Stimulated activated CD4-positive, alpha-beta T cell treated with anti-CD3 and anti-CD28 coated beads, Interleukin-15, amount 100 ng/mL, for 1 hour (primary cell): ENCODE results near the gene PRKCE.
"Not testable (repeated sequence)": the region's sequence is repeated elsewhere in the genome, so short reads cannot be mapped to it uniquely, and the experiment has no call there.

ENCODE experiments used
- DNase-seq, 2 donors: peaks; one replicate each; pipeline ENCODE4 v3.0.0-alpha.2; 2020; ENCODE audit warnings: low read depth in 1 of 2, low spot score in 1 of 2

PRKCE gene

GRCh38 chr2:45696708-45697107 lies 45.2 kb downstream of the PRKCE start:
- DNase-seq, result no peak

DNA sequence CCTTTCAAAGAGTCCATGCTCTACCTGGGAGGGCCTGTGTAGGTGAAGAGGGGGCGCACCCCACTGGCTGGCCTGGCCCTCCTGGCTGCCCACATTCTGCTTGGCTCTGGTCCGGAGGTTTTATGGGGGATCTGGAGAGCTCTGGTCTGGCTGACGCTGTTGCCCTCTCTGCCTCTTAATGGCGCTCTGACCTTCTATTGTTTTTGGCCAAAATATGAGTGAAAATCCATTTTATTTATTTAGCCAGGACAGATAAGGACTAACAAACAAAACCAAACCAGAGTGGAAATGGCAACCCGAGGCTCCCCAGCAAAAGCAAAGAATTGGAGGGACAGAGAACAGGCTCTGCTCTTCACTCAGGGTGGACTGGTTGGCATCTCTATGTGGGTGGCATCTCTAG lies 45.7 kb downstream of the PRKCE start:
- no peak for DNase-seq

DNA sequence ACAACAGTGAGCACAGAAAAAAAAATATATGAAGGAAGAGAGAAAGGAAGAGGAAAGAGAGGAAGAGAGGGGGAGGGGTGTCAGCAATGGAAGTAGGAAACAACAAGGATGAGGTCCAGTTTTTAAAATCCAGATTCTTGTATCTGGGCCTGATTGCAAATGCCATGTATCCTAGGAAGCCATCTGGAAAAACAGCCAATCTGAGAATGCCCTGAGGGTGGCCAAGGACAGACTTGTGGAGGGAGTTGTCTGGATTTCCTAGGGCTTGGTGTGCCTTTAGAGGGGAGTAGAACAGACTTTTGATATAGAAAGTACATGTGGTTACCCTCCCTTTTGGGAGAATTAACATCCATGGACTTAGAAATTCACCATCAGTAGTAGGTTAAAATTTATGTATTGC lies 47.1 kb downstream of the PRKCE start:
- DNase-seq, result no peak

DNA sequence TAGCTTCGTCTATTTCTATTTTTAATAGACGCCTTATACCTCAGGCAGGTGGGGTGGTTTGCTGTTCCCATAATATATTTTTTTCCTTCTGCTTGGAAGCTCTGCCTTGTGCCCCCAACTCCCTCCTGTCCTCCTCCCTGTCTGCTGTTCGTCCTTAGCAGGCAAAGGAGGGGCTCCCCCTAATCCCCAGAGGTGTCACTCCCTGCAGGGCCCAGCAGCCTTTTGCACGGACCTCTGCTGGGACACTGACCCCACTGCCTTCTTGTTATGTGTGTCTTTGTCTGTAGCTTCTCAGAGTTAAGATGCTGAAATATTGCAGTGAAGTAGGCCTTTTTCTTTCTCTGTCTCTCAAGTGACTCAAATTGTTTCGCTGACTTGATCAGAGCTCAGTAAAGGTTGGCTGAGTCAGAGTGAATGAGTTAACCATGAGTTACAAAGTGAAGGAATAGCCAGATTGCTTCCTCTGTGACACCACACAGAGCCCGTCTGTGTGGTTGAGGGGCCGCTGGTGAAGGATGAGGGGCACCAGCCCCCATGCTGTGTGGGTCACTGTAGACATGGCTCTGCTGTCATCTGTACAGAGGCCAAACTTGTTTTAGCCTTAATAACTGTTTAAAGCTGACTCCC lies 47.7 kb downstream of the PRKCE start:
- no peak for DNase-seq

GRCh38 chr2:45700407-45701013 lies 49.0 kb downstream of the PRKCE start:
- no peak for DNase-seq

GRCh38 chr2:45705233-45705632 lies 53.8 kb downstream of the PRKCE start:
- DNase-seq, result no peak

DNA sequence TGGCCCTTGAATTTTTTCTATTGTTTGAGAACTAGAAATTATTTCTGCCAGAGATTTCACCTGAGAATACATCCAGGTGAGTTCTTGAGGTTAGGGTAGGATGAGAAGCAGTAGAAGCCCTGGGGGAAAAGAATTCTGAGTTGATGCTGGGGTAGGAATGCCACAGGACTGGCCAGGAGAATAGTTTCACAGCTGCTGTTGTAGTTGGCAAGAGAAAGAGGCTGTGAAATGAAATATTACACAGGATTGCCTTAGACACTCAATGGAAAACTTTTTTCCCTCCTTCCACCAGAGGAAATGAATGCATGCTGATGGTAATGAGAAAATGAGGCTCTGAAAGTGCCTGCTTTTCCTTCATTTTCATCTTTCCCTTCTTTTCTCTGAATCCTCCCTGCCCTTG lies 54.6 kb downstream of the PRKCE start:
- no peak for DNase-seq

DNA sequence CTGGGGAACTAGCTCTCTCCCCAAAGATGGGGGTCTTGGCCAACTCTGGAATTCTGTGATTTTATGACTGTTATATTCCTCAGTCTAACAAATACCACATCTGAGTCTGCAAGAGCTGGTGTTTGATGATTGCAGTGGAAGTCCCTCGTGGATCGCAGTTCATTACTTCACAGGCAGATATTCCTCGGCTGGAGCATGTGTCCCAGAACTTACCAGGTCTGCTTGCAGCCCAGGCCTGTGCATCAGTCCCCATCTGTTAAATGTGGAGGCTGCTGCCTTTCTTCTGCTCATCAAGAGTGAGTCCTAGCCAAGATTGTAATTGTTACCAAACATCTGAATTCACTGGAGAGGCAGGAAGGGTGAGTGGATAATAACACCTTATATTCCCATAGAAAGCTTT lies 55.5 kb downstream of the PRKCE start:
- DNase-seq, result no peak

DNA sequence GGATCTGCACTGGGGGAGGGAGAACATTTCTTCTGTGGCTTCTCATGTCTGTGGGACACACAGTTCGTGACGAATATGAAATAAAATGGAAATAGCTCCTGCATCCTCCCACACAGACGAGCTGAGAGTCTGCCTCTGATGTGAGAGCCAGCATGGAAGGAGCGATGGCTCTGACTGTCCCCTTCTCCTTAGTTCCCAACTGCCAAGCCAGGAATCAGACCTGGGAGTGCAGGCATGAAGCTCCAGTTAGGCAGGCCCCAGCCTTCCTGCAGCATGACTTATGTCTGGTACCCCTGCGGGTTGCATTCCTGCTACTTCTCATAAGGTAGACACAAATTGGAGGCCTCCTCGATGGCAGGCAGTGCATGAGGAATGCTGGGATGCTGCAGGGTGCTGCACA lies 56.2 kb downstream of the PRKCE start:
- no peak for DNase-seq

- DNase-seq, result no peak
Measured at GRCh38 chr2:45708501-45708900, 57.0 kb downstream of the PRKCE start.

DNA sequence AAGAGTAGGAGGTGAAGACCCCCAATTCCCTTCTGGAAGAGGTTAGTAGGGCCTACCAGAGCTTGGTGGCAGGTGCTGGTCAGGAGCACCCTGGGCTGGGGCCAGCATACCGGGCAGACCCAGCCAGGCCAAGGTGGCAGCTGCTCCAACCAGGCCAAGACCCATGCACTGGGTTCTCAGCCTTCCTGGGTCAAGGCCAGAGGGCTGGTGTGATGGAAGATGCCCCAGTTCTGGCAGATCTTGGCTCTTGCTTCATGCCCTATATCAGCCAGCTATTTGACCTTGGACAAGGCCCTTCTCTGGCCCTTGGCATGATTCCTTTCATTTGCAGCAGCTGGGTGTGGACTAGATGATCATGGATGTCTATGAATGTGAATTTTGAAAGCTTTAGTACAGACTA lies 57.7 kb downstream of the PRKCE start:
- no peak for DNase-seq

DNA sequence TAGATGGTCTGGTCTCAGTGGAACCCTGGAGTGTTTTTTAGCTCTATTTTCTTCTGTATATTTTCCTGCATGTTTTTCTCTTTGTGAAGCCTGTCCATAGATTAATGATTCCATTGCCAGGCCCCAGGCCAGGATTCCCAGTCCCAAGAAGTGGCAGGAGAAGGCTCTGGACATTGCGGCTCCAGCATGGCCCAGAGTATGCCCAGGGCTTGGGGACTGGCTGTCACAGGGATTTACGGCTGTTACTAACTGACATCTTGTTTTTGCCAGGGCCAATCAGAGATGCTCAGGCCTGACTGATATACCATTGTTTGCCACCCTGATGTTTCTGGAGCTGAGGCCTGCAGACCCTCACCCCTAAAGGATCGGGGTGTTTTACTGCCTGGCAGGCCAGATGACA lies 59.0 kb downstream of the PRKCE start:
- no peak for DNase-seq

DNA sequence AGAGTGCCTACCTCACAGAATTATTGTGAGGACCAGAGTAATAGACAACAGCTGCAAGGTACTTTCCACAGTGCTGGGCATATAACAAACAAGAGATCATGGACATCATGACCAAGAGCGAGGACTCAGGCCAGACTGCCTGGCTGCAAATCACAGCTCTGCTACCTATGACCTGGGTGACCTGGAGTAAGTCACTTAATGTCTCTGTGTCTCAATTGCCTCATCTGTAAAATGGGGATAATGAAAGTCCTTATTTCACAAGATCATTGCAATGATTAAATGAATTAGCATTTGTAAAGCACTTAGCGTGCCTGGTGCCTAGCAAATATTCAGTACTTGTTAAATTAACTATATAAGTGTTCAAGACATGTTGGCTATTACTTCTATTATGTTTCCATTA lies 59.7 kb downstream of the PRKCE start:
- DNase-seq, result no peak

DNA sequence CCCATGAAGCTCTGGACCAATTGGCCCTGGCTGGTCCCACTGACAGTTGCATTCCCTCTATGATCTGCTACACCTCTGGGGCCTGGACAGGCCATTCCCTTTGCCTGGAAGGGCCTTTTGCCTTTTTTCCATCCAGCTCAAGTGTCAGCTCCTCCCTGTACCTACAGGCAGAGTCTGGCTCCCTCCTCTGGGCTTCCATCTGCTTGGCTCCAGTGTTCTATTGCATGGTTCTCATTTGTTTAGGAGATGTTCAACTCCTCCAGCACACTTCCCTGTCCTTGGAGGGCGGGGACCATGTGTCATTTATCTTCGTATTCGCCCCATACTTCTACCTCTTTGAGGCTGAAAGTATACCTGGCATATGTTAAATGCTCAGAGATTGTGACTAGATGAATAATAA lies 61.1 kb downstream of the PRKCE start:
- DNase-seq, result no peak

- DNase-seq, result no peak
Measured at GRCh38 chr2:45713136-45713535, 61.7 kb downstream of the PRKCE start.

DNA sequence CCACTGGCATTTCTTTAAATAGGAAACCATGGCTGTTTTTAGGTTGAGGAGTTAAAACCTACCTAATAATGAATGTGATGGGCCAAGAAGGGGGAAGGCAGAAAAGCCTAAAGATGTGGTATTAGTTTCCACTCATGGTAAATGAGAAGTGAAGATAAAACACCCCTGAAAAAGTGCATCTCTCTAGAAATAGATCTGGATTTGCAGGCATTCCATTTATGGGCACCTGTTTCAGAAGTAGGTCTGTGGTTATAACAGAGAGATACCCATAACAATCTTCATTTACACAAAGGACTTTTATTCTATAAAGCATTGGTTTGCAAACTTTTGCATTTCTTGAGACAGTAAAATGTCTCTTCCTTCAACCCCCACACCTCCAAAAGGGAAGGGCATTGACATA lies 62.1 kb downstream of the PRKCE start:
- DNase-seq, result no peak

DNA sequence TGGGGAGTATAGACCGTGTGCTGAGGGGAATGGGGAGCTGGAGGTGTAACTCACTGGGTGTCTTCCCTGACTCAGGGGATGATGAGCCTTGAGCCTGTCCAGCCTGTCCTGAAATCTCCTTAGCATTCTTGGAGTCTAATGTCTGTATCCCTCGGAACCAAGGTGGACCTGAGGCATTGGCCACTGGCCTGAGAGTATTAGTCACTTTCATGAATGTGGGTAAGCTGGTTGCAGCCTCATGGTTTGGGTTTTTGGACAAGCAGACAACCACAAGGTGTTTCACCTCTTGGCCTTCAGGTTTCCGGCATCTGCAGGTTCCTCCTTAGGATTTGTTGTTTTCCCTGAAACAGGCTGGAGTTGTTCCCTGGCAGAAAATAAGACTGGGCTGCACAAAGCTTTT lies 63.2 kb downstream of the PRKCE start:
- no peak for DNase-seq

DNA sequence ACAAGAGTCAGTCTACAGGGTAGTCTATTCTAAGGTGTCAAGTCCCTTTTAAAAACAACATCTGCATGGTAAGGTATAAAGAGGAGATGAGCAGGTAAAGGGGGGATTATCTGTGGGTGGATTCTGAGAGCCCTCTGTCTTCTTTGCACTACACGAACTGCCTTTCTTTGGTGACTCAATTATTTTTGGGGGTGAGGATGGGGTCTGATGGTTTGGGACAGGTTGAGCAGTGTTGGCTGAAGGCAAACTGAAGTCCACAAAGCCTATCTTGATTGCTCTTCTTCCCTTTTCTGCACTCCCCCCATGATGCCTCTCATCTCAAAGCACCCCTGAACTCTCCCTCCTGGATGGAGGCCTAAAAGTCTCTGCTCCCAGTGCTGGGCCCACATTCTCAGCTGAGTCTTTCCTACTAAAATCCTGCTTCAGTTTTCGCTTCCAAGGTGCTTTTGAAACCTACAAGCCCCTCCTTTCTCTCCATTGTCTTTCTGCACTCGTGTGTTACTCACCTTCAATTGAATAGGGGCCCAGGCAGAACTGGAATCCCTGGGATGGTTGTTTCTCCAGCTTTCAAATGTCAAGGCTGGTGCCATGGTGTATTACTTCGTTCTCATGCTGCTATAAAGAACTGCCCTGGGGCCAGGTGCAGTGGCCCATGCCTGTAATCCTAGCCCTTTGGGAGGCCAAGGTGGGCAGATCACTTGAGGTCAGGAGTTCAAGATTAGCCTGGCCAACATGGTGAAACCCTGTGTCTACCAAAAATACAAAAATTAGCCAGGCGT lies 64.3 kb downstream of the PRKCE start:
- DNase-seq, result no peak

DNA sequence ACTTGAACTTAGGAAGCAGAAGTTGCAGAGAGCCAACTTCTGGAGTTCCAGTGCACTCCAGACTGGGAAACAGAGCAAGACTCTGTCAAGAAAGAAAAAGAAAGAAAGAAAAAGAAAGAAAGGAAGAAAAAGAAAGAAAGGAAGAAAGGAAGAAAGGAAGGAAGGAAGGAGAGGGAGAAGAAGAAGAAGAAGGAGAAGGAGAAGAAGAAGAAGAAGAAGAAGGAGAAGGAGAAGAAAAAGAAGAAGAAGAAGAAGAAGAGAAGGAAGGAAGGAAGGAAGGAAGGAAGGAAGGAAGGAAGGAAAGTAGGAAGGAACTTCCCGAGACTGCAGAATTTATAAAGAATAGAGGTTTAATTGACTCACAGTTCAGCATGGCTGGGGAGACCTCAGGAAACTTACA lies 65.0 kb downstream of the PRKCE start:
- not testable (repeated sequence) for DNase-seq

DNA sequence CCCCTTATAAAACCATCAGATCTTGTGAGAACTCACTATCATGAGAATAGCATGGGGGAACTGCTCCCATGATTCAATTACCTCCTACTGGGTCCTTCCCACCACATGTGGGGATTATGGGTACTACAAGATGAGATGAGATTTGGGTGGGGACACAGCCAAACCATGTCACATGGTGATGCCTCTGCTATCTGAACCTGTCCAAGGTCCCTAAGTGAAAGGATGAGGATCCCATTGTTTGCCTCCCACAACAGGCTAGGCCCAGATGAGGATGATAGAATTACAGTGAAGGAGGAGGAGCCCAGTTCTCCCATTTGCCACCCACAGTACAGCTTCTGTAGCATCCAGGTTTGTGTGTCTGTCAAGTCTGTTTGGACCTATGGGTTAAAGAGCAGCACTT lies 65.4 kb downstream of the PRKCE start:
- no peak for DNase-seq

GRCh38 chr2:45720210-45720609 lies 68.7 kb downstream of the PRKCE start:
- no peak for DNase-seq

DNA sequence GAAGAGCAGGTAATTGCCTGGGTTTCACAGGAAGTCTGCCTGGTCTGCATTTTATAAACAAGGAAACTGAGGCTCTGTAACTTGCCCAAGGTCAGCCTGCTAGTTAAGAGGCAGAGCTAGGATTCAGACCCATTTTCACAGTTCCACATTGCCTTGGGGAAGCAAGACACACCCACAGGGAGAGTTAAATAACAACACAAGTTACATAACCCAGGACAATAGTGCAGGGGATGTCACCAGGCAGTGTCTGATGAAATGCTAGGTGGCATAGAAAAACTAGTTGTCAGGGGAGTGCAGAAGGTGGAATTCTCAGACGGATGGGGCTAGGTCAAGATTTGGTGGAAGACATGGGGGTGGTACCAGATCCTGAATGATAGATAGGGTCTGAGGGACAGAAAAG lies 69.7 kb downstream of the PRKCE start:
- no peak for DNase-seq

DNA sequence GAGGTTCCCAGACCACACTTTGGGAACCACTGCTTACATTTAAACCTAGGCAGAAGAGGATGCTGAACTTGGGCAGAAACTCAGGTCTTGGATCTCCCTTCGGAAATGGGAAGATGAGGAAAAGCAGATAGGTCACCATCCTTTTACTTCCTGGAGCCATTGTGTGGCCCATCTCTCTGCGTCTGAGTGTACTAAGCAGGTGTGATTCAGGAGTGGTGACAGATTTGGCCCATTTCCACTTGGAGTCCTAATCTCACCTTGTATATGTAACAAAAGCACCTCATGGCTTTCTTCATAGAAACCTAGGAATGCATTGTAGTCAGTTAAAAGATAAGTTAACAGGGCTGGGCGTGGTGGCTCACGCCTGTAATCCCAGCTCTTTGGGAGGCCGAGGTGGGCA lies 71.0 kb downstream of the PRKCE start:
- DNase-seq, result no peak
